Measurements from ENCODE around the gene NHS.
A peak's percentile ranks its signal among the peaks of the same experiment; 100 is the strongest.

NHS gene

GRCh38 chrX:17689971-17690409 lies 315.0 kb downstream of the NHS start:
- peak; percentile 2 for DNase-seq

- no peak for DNase-seq
Measured at GRCh38 chrX:17692709-17693346, 317.8 kb downstream of the NHS start.

GRCh38 chrX:17697191-17697590 lies 322.2 kb downstream of the NHS start:
- DNase-seq = no peak

GRCh38 chrX:17700976-17701375 lies 326.0 kb downstream of the NHS start:
- no peak for DNase-seq

GRCh38 chrX:17703201-17703600 lies 328.2 kb downstream of the NHS start:
- no peak for DNase-seq

- no peak for DNase-seq
Measured at GRCh38 chrX:17705211-17705610, 330.2 kb downstream of the NHS start.

- DNase-seq = no peak
Measured at GRCh38 chrX:17706676-17707075, 331.7 kb downstream of the NHS start.

- no peak for DNase-seq
Measured at GRCh38 chrX:17707731-17708130, 332.7 kb downstream of the NHS start.

- no peak for DNase-seq
Measured at GRCh38 chrX:17710871-17711301, 335.9 kb downstream of the NHS start.

- DNase-seq = no peak
Measured at GRCh38 chrX:17713288-17713687, 338.3 kb downstream of the NHS start.

- DNase-seq = no peak
Measured at GRCh38 chrX:17718649-17719165, 343.7 kb downstream of the NHS start.

GRCh38 chrX:17719711-17720110 lies 344.7 kb downstream of the NHS start:
- no peak for DNase-seq

- DNase-seq = no peak
Measured at GRCh38 chrX:17721715-17722114, 346.7 kb downstream of the NHS start.

GRCh38 chrX:17725181-17725580 lies 350.2 kb downstream of the NHS start:
- no peak for DNase-seq

GRCh38 chrX:17732138-17732783 lies 357.3 kb downstream of the NHS start:
- DNase-seq = no peak

GRCh38 chrX:17735406-17735805 lies 360.4 kb downstream of the NHS start:
- no peak for DNase-seq

GRCh38 chrX:17736478-17736855 lies 361.5 kb downstream of the NHS start:
- DNase-seq = no peak

- DNase-seq = peak; percentile 85
Measured at GRCh38 chrX:17736856-17737709, 362.1 kb downstream of the NHS start, which contains the start of gene SCML1. Gene SCML1, plus strand, starts transcription at chrX:17737493. Its CDS starts 6,694 bp downstream, at chrX:17744187.

- DNase-seq = peak; percentile 6
Measured at GRCh38 chrX:17737710-17737985, 362.6 kb downstream of the NHS start.

GRCh38 chrX:17737986-17738713 lies 363.1 kb downstream of the NHS start:
- DNase-seq = peak; percentile 23

- no peak for DNase-seq
Measured at GRCh38 chrX:17738737-17739535, 363.9 kb downstream of the NHS start.
